Forelimb muscle (tissue), 1 donor: ENCODE data around the gene KLHL12. TPM values are rescaled to one million over a fixed set of nuclear protein-coding genes. Genes with fewer than 3 reads are reported as not detected.

Source experiments
- polyA plus RNA-seq: library from polyadenylated mRNA; unstranded; fragments of 120-200 nt; gene quantifications from one replicate; pipeline ENCODE4 v1.2.1, GENCODE V29; 2013; ENCODE audit not compliant: insufficient read length

Gene KLHL12
- polyA plus RNA-seq, 1 donor, result 18.7 TPM

Other genes with a start within 250 kb of the KLHL12 start
- gene SYT2, start 216.8 kb downstream of the KLHL12 start, polyA plus RNA-seq, result 0.63 TPM
- gene KDM5B, start 118.8 kb downstream of the KLHL12 start, polyA plus RNA-seq, result 42.9 TPM
- 1.6 TPM for gene PCAT6, start 116.3 kb downstream of the KLHL12 start, polyA plus RNA-seq
- 6.6 TPM for gene RABIF, start 38.1 kb downstream of the KLHL12 start, polyA plus RNA-seq
- 64.9 TPM for gene ADIPOR1, start 31.1 kb upstream of the KLHL12 start, polyA plus RNA-seq
- gene CYB5R1, start 40.0 kb upstream of the KLHL12 start, polyA plus RNA-seq, result 85.2 TPM
- 34.3 TPM for gene TMEM183A, start 80.1 kb upstream of the KLHL12 start, polyA plus RNA-seq
- gene PPFIA4, start 99.3 kb upstream of the KLHL12 start, polyA plus RNA-seq, result 62.1 TPM
- 442 TPM for gene MYOG, start 158.8 kb upstream of the KLHL12 start, polyA plus RNA-seq
- gene ADORA1, start 200.5 kb upstream of the KLHL12 start, polyA plus RNA-seq, result 5.3 TPM
- 278 TPM for gene MYBPH, start 248.6 kb upstream of the KLHL12 start, polyA plus RNA-seq